ENCODE results near the gene PPID. TPM values are rescaled to one million over a fixed set of nuclear protein-coding genes. Genes with fewer than 3 reads are reported as not detected.

Gene PPID
- total and polyA plus RNA-seq, 2 of the 13 experiments (the other 11 are each of a cell fraction or from before 2014, with no cell fraction given): 15.4 to 63.4 TPM

- TF ChIP-seq, protein P1, sequence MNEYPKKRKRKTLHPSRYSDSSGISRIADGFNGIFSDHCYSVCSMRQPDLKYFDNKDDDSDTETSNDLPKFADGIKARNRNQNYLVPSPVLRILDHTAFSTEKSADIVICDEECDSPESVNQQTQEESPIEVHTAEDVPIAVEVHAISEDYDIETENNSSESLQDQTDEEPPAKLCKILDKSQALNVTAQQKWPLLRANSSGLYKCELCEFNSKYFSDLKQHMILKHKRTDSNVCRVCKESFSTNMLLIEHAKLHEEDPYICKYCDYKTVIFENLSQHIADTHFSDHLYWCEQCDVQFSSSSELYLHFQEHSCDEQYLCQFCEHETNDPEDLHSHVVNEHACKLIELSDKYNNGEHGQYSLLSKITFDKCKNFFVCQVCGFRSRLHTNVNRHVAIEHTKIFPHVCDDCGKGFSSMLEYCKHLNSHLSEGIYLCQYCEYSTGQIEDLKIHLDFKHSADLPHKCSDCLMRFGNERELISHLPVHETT (CRISPR knock-in tag; conservative IDR thresholded peaks at IDR 0.05): peak; percentile 87
- TF ChIP-seq, protein P2, sequence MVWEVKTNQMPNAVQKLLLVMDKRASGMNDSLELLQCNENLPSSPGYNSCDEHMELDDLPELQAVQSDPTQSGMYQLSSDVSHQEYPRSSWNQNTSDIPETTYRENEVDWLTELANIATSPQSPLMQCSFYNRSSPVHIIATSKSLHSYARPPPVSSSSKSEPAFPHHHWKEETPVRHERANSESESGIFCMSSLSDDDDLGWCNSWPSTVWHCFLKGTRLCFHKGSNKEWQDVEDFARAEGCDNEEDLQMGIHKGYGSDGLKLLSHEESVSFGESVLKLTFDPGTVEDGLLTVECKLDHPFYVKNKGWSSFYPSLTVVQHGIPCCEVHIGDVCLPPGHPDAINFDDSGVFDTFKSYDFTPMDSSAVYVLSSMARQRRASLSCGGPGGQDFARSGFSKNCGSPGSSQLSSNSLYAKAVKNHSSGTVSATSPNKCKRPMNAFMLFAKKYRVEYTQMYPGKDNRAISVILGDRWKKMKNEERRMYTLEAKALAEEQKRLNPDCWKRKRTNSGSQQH (CRISPR knock-in tag; IDR thresholded peaks at IDR 0.05; ENCODE audit: low read depth): peak; percentile 73; the same call in 1 of the 2 replicates
- TF ChIP-seq, protein P3, sequence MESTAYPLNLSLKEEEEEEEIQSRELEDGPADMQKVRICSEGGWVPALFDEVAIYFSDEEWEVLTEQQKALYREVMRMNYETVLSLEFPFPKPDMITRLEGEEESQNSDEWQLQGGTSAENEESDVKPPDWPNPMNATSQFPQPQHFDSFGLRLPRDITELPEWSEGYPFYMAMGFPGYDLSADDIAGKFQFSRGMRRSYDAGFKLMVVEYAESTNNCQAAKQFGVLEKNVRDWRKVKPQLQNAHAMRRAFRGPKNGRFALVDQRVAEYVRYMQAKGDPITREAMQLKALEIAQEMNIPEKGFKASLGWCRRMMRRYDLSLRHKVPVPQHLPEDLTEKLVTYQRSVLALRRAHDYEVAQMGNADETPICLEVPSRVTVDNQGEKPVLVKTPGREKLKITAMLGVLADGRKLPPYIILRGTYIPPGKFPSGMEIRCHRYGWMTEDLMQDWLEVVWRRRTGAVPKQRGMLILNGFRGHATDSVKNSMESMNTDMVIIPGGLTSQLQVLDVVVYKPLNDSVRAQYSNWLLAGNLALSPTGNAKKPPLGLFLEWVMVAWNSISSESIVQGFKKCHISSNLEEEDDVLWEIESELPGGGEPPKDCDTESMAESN (CRISPR knock-in tag; conservative IDR thresholded peaks at IDR 0.05): peak; percentile 92
- TF ChIP-seq, protein P4, sequence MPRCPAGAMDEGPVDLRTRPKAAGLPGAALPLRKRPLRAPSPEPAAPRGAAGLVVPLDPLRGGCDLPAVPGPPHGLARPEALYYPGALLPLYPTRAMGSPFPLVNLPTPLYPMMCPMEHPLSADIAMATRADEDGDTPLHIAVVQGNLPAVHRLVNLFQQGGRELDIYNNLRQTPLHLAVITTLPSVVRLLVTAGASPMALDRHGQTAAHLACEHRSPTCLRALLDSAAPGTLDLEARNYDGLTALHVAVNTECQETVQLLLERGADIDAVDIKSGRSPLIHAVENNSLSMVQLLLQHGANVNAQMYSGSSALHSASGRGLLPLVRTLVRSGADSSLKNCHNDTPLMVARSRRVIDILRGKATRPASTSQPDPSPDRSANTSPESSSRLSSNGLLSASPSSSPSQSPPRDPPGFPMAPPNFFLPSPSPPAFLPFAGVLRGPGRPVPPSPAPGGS (CRISPR knock-in tag; IDR thresholded peaks at IDR 0.05): no peak; the same call in none of the 2 replicates
- TF ChIP-seq, protein P5, sequence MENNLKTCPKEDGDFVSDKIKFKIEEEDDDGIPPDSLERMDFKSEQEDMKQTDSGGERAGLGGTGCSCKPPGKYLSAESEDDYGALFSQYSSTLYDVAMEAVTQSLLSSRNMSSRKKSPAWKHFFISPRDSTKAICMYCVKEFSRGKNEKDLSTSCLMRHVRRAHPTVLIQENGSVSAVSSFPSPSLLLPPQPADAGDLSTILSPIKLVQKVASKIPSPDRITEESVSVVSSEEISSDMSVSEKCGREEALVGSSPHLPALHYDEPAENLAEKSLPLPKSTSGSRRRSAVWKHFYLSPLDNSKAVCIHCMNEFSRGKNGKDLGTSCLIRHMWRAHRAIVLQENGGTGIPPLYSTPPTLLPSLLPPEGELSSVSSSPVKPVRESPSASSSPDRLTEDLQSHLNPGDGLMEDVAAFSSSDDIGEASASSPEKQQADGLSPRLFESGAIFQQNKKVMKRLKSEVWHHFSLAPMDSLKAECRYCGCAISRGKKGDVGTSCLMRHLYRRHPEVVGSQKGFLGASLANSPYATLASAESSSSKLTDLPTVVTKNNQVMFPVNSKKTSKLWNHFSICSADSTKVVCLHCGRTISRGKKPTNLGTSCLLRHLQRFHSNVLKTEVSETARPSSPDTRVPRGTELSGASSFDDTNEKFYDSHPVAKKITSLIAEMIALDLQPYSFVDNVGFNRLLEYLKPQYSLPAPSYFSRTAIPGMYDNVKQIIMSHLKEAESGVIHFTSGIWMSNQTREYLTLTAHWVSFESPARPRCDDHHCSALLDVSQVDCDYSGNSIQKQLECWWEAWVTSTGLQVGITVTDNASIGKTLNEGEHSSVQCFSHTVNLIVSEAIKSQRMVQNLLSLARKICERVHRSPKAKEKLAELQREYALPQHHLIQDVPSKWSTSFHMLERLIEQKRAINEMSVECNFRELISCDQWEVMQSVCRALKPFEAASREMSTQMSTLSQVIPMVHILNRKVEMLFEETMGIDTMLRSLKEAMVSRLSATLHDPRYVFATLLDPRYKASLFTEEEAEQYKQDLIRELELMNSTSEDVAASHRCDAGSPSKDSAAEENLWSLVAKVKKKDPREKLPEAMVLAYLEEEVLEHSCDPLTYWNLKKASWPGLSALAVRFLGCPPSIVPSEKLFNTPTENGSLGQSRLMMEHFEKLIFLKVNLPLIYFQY (CRISPR knock-in tag; IDR thresholded peaks at IDR 0.05; ENCODE audit: borderline replicate concordance): no peak
- TF ChIP-seq ZNF251 (CRISPR knock-in tag; IDR thresholded peaks at IDR 0.05) (no peak), PHF21A (CRISPR knock-in tag; IDR thresholded peaks at IDR 0.05) (peak; percentile 86), TGIF2 (CRISPR knock-in tag; IDR thresholded peaks at IDR 0.05) (no peak; the same call in none of the 2 replicates), TCF12 (IDR thresholded peaks at IDR 0.05) (no peak), TCF12 (CRISPR knock-in tag; IDR thresholded peaks at IDR 0.05) (peak; percentile 78), IKZF4 (CRISPR knock-in tag; IDR thresholded peaks at IDR 0.05; ENCODE audit: borderline replicate concordance, low read depth, not compliant biosample characterization) (no peak), ZNF512 (CRISPR knock-in tag; IDR thresholded peaks at IDR 0.05) (no peak), BCL6 (CRISPR knock-in tag; IDR thresholded peaks at IDR 0.05) (peak; percentile 72), MATR3 (CRISPR knock-in tag; IDR thresholded peaks at IDR 0.05) (no peak), ZNF589 (CRISPR knock-in tag; conservative IDR thresholded peaks at IDR 0.05) (peak; percentile 55; the same call in 1 of the 2 replicates)
Observed at GRCh38 chr4:158671915-158672806, 51.0 kb downstream of the PPID start, which contains the start of gene ETFDH (continued).

Data from HepG2 (cell line).